Urothelium cell line (cell line): ENCODE data around the gene CYTH2.

Experiments used
- DNase-seq: peaks from one replicate; pipeline ENCODE4 v3.0.0; 2011; ENCODE audit warnings: low spot score, mixed read lengths
- FAIRE-seq: peaks from 2 replicates; lab custom pipeline; 2011; peaks lifted over from hg19 to GRCh38; lab: Jason Lieb, UNC

CYTH2 gene

GRCh38 chr19:48452289-48453190, 16.6 kb upstream of the CYTH2 start:
- DNase-seq (no peak), FAIRE-seq (no peak)

DNA sequence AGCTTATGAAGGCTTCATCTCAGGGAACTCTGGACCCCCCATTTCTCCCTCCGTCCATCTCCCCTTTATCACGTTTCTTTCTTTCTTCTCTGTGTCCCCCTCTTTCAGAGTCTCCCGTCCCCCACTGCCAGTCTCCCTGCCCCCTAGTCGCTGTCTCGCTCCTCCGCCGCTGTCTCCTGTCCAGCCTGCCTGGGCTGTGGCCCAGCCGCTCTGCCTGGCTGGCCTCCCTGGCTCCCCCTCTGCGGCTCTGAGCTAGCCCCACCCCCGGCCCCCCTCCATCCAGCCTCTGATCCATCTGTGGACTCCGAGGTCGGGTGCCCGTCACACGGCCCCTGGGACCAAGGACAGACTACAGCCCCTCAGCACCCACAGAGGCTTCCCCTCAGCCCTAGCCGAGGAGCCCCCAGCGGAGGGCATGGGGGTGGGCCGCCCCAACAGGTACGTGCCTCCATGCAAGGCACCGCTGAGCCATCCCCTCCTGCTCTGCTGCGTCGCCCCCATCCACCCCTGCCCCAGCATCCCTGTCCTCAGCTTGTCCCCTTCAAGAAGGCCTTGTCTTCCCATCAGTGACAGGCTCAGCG, 14.9 kb upstream of the CYTH2 start:
- FAIRE-seq: no peak
- DNase-seq: no peak

DNA sequence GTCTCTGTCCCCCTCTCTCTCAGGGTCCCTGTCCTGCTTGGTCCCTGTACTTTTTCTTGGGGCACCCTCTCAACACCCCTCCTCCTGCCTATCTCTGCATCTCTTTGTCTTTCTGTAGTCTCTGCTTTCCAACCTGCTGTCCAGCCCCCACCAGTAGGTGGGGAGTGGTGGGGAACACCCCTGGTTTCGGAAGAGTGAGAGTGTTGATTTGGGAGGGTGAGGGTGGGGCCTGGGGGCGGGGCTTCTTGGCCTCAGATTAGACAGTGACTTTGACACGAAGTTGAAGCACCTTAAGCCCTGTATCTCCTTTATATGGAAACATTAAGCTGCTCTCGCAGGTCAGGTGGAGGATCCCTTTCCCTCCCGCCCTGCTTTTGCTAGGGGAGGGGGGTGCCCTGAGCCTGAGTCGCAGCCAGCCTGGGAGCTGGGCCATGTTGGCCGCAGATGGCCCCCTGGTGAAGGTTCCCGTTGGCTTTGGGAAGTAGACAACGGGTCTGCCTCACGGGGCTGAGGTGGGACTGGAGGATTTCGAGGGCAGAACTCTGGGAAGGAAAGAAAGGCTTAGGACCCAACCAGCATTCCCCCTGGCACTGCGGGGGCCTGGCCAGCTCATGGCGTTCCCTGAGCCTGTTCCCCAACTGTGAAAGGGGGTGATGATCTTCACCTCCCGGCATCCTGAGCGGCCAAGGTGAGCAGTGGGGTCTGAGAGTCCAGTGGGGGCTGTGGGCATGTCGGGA, 13.8 kb upstream of the CYTH2 start, which contains the start of gene KCNJ14:
KCNJ14 (plus strand) TSS at position 404 of the 737 bp plus-strand sequence. CDS start 6,151 bp downstream, outside the sequence.
- no peak for FAIRE-seq
- DNase-seq: no peak

GRCh38 chr19:48455908-48456562, 13.1 kb upstream of the CYTH2 start:
- DNase-seq (no peak), FAIRE-seq (no peak)

- DNase-seq: no peak
- FAIRE-seq: no peak
These were observed 12.3 kb upstream of the CYTH2 start for GRCh38 chr19:48456864-48457263.

GRCh38 chr19:48458016-48458415, 11.2 kb upstream of the CYTH2 start:
- no peak for DNase-seq
- no peak for FAIRE-seq

- FAIRE-seq: no peak
- DNase-seq: no peak
These were observed 7.6 kb upstream of the CYTH2 start for GRCh38 chr19:48461651-48461981.

GRCh38 chr19:48461982-48462655, 7.0 kb upstream of the CYTH2 start:
- FAIRE-seq (peak; percentile 58), DNase-seq (no peak)

DNA sequence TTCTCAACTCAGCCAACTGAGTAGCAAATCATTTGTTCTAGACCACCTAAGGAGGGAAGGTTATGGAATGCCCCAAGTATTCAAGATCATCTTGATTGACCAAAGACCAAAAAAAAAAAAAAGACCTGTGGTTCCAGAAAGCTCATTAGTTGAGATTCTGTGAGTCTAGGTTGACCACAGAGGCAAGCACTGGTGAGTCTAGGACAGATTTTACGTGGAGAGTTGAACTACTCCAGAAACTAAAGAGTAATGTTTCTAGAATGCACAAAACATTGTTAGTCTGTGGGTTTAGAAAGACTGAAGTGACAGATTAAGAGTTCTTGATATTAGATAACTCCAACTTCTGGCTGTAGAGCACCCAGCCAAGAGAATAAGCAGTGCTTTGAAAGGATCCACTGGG, 4.0 kb upstream of the CYTH2 start:
- DNase-seq (no peak), FAIRE-seq (no peak)

GRCh38 chr19:48466561-48467325, 2.4 kb upstream of the CYTH2 start:
- FAIRE-seq (no peak), DNase-seq (no peak)

- peak; percentile 98 for DNase-seq
- FAIRE-seq: peak; percentile 88
These were observed 339 bp upstream of the CYTH2 start for GRCh38 chr19:48468772-48469288.

DNA sequence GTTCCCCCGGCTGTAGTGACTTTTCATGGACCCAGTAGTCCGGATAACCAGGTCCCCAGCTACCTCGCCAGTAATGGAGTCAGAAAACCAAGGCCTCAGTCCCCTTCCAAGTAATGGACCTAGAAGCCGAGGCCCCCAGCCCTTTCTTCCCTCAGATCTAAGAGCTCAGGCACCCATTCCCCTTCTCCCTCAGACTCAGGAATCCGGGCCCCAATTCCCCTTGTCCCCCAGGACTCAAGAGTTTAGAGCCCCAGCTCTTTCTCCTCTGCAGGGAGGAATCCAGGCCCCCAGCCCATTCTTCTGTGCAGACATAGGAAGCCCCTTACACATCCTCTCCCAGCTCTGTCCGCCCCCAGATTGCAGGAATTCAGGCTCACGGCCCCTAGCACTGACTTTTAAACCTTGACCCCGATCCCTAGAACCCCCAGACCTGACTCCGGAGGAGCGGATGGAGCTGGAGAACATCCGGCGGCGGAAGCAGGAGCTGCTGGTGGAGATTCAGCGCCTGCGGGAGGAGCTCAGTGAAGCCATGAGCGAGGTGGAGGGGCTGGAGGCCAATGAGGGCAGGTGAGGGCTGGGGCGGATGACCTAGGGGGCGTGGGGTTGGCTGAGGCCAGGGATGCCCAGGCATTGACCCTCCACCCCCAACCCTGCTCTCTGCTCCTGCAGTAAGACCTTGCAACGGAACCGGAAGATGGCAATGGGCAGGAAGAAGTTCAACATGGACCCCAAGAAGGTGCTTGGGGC, 938 bp downstream of the CYTH2 start:
- FAIRE-seq: no peak
- DNase-seq: no peak

- no peak for FAIRE-seq
- DNase-seq: no peak
These were observed 1.7 kb downstream of the CYTH2 start for GRCh38 chr19:48470856-48471255.

GRCh38 chr19:48471836-48472235, 2.7 kb downstream of the CYTH2 start:
- FAIRE-seq: no peak
- DNase-seq: no peak

DNA sequence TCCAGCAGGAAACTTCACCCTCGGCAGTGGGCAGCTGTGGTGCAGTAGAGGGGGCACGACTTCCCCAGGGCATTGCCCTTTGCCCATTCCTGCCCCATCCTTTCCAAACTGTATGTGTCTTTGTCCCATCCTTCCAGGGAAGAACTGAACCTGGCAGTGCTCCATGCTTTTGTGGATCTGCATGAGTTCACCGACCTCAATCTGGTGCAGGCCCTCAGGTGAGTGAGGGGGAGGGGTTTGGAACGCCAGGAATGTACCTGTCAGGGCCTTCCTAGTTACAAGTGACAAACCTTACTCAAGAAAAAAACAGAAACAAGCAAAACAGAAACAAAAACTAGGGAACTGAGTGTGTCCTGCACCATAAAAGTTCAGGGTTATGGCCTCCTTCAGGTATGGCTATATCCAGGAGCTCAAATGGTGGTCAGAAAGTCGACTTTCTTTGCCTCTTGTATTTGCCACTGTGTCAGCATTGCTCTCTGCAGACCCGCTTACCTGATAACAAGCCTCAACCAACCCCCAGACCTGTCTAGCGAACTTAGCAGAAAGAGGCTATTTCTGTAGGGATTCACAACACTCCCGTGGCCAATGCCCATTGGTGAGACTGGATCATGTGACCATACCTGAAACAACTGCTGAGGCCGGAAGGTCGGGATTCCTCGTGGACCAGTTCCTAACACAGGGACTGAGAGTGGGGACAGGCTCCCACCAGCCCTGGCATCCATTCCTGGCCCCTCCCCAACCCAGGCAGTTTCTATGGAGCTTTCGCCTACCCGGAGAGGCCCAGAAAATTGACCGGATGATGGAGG, 4.2 kb downstream of the CYTH2 start:
- DNase-seq: no peak
- FAIRE-seq: no peak

DNA sequence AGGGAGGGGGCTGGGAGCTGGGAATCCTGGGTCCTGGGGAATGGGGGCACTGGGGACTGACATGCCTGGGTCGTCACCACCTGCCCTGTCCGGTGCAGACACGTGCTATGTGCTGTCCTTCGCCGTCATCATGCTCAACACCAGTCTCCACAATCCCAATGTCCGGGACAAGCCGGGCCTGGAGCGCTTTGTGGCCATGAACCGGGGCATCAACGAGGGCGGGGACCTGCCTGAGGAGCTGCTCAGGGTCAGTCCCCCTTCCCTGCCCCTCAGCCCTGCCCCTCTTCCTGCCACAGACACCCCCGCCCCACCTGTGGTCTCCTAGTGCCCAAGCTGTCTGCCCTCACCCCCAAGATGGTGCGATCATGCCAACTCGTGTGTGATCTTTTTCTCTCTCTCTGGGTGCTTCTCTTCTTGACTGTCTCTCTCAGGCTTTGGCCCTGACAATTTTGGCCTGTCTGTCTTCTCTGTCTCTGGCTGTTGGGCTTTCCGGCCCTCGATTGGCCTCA, 5.0 kb downstream of the CYTH2 start:
- DNase-seq: no peak
- FAIRE-seq: no peak

DNA sequence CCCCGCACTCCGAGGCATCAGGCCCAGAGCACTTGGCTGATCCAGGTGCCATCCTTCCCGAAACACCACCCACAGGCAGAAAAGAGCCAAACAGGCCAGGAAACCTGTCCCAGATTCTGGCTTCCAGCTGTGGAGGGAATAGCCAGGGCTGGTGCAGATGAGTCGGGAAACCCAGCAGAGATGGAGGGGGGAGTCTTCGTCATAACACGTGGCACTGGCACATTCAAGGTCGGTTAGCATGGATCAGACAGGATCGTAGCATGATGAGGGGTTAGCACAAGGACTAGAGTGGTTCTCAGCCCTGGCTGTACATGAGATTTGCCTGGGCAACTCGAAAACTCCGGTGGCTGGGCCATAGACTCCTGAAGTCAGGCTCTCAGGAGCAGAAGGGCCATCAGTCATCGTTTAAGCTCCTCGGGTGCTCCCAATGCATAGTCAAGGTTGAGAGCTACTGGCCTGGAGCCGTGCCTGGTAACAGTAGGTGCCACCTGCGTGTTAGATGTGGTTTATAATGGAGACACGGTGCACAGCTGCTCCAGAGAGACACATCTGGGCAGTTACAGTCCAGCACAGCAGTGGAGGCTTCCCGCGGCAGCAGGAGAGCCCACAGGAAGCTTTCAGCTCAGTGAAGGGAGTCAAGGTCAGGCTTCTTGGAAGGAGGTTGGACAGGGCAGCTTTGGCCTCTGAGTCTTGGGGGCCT, 6.3 kb downstream of the CYTH2 start:
- DNase-seq: no peak
- no peak for FAIRE-seq
